H9 (cell line): ENCODE data around the gene AADACL3. TPM values are rescaled to one million over a fixed set of nuclear protein-coding genes. Genes with fewer than 3 reads are reported as not detected.

ENCODE experiments used
- DNase-seq: peaks from one replicate; pipeline ENCODE4 v3.0.0-alpha.2; 2017
- H2AFZ ChIP-seq: one replicate; pipeline ENCODE4 v1.6.1; 2013; ENCODE audit warnings: mild to moderate bottlenecking, low read length, control low read depth, moderate library complexity
- H2AK5ac ChIP-seq: 2 replicates; pipeline ENCODE4 v1.6.1; 2013; ENCODE audit warnings: low read length, control low read depth, mixed read lengths; ENCODE audit not compliant: insufficient read length
- H2BK120ac ChIP-seq: one replicate; pipeline ENCODE4 v1.6.1; 2013; ENCODE audit warnings: low read depth, mild to moderate bottlenecking, low read length, control low read depth, inconsistent platforms; ENCODE audit not compliant: poor library complexity, severe bottlenecking
- H2BK12ac ChIP-seq: 2 replicates; pipeline ENCODE4 v1.6.1; 2013; ENCODE audit warnings: low read length, control low read depth, mixed read lengths, low read depth; ENCODE audit not compliant: insufficient read length
- H2BK15ac ChIP-seq: 2 replicates; pipeline ENCODE4 v1.6.1; 2013; ENCODE audit warnings: low read depth, low read length, control low read depth
- H2BK20ac ChIP-seq: one replicate; pipeline ENCODE4 v1.6.1; 2013; ENCODE audit warnings: low read depth, mild to moderate bottlenecking, low read length, control low read depth, inconsistent platforms; ENCODE audit not compliant: poor library complexity, severe bottlenecking
- H2BK5ac ChIP-seq: 2 replicates; pipeline ENCODE4 v1.6.1; 2013; ENCODE audit warnings: low read length, control low read depth, mixed read lengths; ENCODE audit not compliant: insufficient read length
- H3K14ac ChIP-seq: 2 replicates; pipeline ENCODE4 v1.6.1; 2013; ENCODE audit warnings: low read length, control low read depth; ENCODE audit not compliant: insufficient read depth
- H3K18ac ChIP-seq: 2 replicates; pipeline ENCODE4 v1.6.1; 2013; ENCODE audit warnings: low read depth, mild to moderate bottlenecking, mixed read lengths, low read length, control low read depth; ENCODE audit not compliant: insufficient read length
- H3K23ac ChIP-seq: 2 replicates; pipeline ENCODE4 v1.6.1; 2013; ENCODE audit warnings: low read length, control low read depth, mixed read lengths, low read depth; ENCODE audit not compliant: insufficient read length
- H3K23me2 ChIP-seq: 2 replicates; pipeline ENCODE4 v1.6.1; 2013; ENCODE audit warnings: low read depth, mild to moderate bottlenecking, mixed read lengths, low read length, control low read depth; ENCODE audit not compliant: insufficient read length, poor library complexity, severe bottlenecking
- H3K27ac ChIP-seq: 2 replicates; pipeline ENCODE4 v1.5.1; 2013; ENCODE audit warnings: low read length, control low read depth, mixed read lengths, low read depth; ENCODE audit not compliant: insufficient read length
- H3K27me3 ChIP-seq: 2 replicates; pipeline ENCODE4 v1.6.1; 2013; ENCODE audit warnings: low read length, control low read depth, inconsistent platforms; ENCODE audit not compliant: insufficient read depth
- H3K4ac ChIP-seq: 2 replicates; pipeline ENCODE4 v1.6.1; 2013; ENCODE audit warnings: low read depth, mild to moderate bottlenecking, control low read depth, inconsistent platforms, low read length, moderate library complexity
- H3K4me1 ChIP-seq: 2 replicates; pipeline ENCODE4 v1.6.1; 2013; ENCODE audit warnings: low read length, control low read depth, inconsistent platforms; ENCODE audit not compliant: insufficient read depth
- H3K4me2 ChIP-seq: 2 replicates; pipeline ENCODE4 v1.6.1; 2013; ENCODE audit warnings: low read length, control low read depth, mixed read lengths; ENCODE audit not compliant: insufficient read length, insufficient read depth
- H3K56ac ChIP-seq: 2 replicates; pipeline ENCODE4 v1.6.1; 2013; ENCODE audit warnings: low read depth, mild to moderate bottlenecking, mixed read lengths, low read length, control low read depth; ENCODE audit not compliant: insufficient read length
- H3K79me1 ChIP-seq: 2 replicates; pipeline ENCODE4 v1.6.1; 2013; ENCODE audit warnings: low read depth, mild to moderate bottlenecking, moderate library complexity, low read length, control low read depth, inconsistent platforms; ENCODE audit not compliant: insufficient read depth, poor library complexity, severe bottlenecking
- H3K79me2 ChIP-seq: 2 replicates; pipeline ENCODE4 v1.6.1; 2013; ENCODE audit warnings: low read length, control low read depth, inconsistent platforms; ENCODE audit not compliant: insufficient read depth
- H3K9ac ChIP-seq: 2 replicates; pipeline ENCODE4 v1.6.1; 2013; ENCODE audit warnings: low read length, control low read depth, mixed read lengths; ENCODE audit not compliant: insufficient read length; ENCODE audit errors: extremely low read depth
- H3K9me3 ChIP-seq: one replicate; pipeline ENCODE4 v1.6.1; 2013; ENCODE audit warnings: low read depth, low read length, inconsistent platforms; ENCODE audit not compliant: control insufficient read depth
- H3T11ph ChIP-seq: one replicate; pipeline ENCODE4 v1.6.1; 2013; ENCODE audit warnings: mild to moderate bottlenecking, low read length, control low read depth, inconsistent platforms
- H4K20me1 ChIP-seq: one replicate; pipeline ENCODE4 v1.6.1; 2013; ENCODE audit not compliant: control insufficient read depth, insufficient read length, insufficient read depth
- H4K5ac ChIP-seq: 2 replicates; pipeline ENCODE4 v1.6.1; 2013; ENCODE audit warnings: low read depth, mild to moderate bottlenecking, mixed read lengths, low read length, control low read depth; ENCODE audit not compliant: insufficient read length
- H4K8ac ChIP-seq: replicated peaks from 2 replicates; pipeline ENCODE4 v1.6.1; 2013; ENCODE audit warnings: low read length, control low read depth, mixed read lengths, low read depth; ENCODE audit not compliant: insufficient read length
- H4K91ac ChIP-seq: 2 replicates; pipeline ENCODE4 v1.6.1; 2013; ENCODE audit warnings: low read depth, mild to moderate bottlenecking, moderate library complexity, mixed read lengths, low read length, control low read depth; ENCODE audit not compliant: insufficient read length
- H3K27ac Mint-ChIP-seq, 3 experiments: 2 replicates in 2 of 3; 3 replicates in 1 of 3; pipeline ENCODE4 v1.8.0; 2020 to 2021; ENCODE audit warnings: mixed read lengths in 3 of 3, mild to moderate bottlenecking in 1 of 3, moderate library complexity in 1 of 3
- H3K27me3 Mint-ChIP-seq: 2 replicates; pipeline ENCODE4 v1.8.0; 2021; ENCODE audit warnings: low read depth, mild to moderate bottlenecking, moderate library complexity, mixed read lengths
- H3K36me3 Mint-ChIP-seq, 3 experiments: 2 replicates in 2 of 3; 3 replicates in 1 of 3; pipeline ENCODE4 v1.8.0; 2020 to 2021; ENCODE audit warnings: low read depth in 3 of 3, mixed read lengths in 3 of 3; ENCODE audit not compliant: insufficient read depth in 1 of 3
- H3K4me1 Mint-ChIP-seq, 2 experiments: 2 replicates each; pipeline ENCODE4 v1.8.0; 2020; ENCODE audit warnings: mixed read lengths in 2 of 2
- H3K4me3 Mint-ChIP-seq, 2 experiments: 2 replicates in 1 of 2; 3 replicates in 1 of 2; pipeline ENCODE4 v1.8.0; 2020 to 2021; ENCODE audit warnings: mild to moderate bottlenecking in 2 of 2, mixed read lengths in 2 of 2, moderate library complexity in 1 of 2
- H3K9me3 Mint-ChIP-seq, 2 experiments: 2 replicates in 1 of 2; 3 replicates in 1 of 2; pipeline ENCODE4 v1.8.0; 2020; ENCODE audit warnings: mild to moderate bottlenecking in 2 of 2, mixed read lengths in 2 of 2, moderate library complexity in 1 of 2
- WGBS: extraction: QIAGEN DNeasy Blood & Tissue Kit; methylation state at CpG from one replicate; pipeline ENCODE4 v1.1.7; 2013; ENCODE audit warnings: missing lambda C conversion rate, low lambda C conversion rate, mixed read lengths; ENCODE audit not compliant: insufficient read length; ENCODE audit errors: extremely low coverage; 5-methylcytosine and 5-hydroxymethylcytosine counted together
- total RNA-seq: library from RNA; stranded (reverse); gene quantifications from 2 replicates; pipeline ENCODE4 v1.2.1, GENCODE V29; 2021
- TF ChIP-seq, protein P1 (sequence below): fragments of 200-600 bp; sonication (generic); conservative IDR thresholded peaks from 3 replicates; pipeline ENCODE4 v1.8.0; 2021; ENCODE audit warnings: antibody characterized with exemption, mild to moderate bottlenecking

AADACL3 gene
- total RNA-seq, 1 experiment from 2014 or later, result 0.22 TPM

DNA sequence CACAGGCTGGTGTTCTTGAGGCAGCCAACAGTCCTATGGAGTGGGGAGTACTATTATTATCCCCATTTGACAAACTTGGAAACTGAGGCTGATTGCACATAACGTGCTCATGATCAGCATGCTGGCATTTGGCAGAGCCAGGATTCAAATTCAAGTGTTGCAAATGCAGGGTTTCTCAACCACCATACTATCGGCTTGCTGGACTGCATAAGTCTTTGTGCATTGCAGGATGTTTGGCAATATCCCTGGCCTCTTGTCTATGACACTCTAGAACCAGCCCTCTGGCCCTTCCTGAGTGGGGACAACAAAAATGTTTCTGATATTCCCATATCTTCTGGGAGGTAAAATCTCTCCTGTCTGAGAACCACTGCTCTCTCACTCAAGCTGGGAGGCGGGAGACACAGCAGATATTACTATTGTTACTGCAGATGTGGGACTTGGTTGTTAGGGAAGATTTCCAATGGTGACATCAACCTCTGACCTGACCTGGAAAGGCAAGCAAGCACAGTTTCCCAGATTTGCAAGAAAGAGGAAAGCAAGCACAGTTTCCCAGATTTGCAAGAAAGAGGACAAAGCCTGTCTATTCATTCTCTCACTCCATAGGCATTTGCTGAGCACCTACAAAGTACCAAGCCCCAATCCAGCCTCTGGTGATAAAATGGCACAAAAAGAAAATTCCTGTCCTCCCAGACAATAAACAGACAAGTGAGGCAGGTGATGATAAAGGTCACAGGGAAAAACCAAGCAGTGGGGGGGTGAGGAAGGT lies 1.0 kb upstream of the AADACL3 start:
- peak overlapping the region; percentile 69 for H3K27ac ChIP-seq
- peaks cover 20% of the 10 kb centered on the region; the same call in 1 of the 2 replicates for H3K4me1 ChIP-seq
- Mint-ChIP-seq H3K4me3 (no peak overlapping the region), H3K9me3 (no peaks in the 10 kb centered on the region), H3K27me3 (no peaks in the 10 kb centered on the region), H3K27ac (peak overlapping the region in 2 of 3 experiments; percentile 71 to 85; a peak in 4 of 7 replicates), H3K4me1 (peaks cover 71 to 74% of the 10 kb centered on the region in 2 experiments), H3K36me3 (no peaks in the 10 kb centered on the region; a peak in 1 of 7 replicates)
- no peak overlapping the region for H3K18ac ChIP-seq
- H3K23ac ChIP-seq, result no peak overlapping the region
- no peak overlapping the region for H2BK120ac ChIP-seq
- H3K9ac ChIP-seq, result peak overlapping the region; percentile 44
- no peaks in the 10 kb centered on the region for H3K23me2 ChIP-seq
- no peak overlapping the region for H2AFZ ChIP-seq
- no peak overlapping the region for H3K14ac ChIP-seq
- DNase-seq, result no peak
- H2BK12ac ChIP-seq, result no peak overlapping the region
- no peaks in the 10 kb centered on the region for H3K79me2 ChIP-seq
- H2BK5ac ChIP-seq, result no peak overlapping the region
- H3K27me3 ChIP-seq, result no peaks in the 10 kb centered on the region
- H3K56ac ChIP-seq, result no peak overlapping the region
- no peaks in the 10 kb centered on the region for H3K79me1 ChIP-seq
- H2BK15ac ChIP-seq, result no peak overlapping the region
- no peak overlapping the region for H4K91ac ChIP-seq
- no CpG with 5 or more reads among the region's 3 CpGs for WGBS
- no peak overlapping the region for H2AK5ac ChIP-seq
- H4K5ac ChIP-seq, result peak overlapping the region; percentile 46
- H3K9me3 ChIP-seq, result no peaks in the 10 kb centered on the region
- TF ChIP-seq, protein P1, sequence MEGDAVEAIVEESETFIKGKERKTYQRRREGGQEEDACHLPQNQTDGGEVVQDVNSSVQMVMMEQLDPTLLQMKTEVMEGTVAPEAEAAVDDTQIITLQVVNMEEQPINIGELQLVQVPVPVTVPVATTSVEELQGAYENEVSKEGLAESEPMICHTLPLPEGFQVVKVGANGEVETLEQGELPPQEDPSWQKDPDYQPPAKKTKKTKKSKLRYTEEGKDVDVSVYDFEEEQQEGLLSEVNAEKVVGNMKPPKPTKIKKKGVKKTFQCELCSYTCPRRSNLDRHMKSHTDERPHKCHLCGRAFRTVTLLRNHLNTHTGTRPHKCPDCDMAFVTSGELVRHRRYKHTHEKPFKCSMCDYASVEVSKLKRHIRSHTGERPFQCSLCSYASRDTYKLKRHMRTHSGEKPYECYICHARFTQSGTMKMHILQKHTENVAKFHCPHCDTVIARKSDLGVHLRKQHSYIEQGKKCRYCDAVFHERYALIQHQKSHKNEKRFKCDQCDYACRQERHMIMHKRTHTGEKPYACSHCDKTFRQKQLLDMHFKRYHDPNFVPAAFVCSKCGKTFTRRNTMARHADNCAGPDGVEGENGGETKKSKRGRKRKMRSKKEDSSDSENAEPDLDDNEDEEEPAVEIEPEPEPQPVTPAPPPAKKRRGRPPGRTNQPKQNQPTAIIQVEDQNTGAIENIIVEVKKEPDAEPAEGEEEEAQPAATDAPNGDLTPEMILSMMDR, result no peak
- no peak overlapping the region; the same call in 1 of the 2 replicates for H3K4ac ChIP-seq
- H3T11ph ChIP-seq, result no peak overlapping the region
- no peaks in the 10 kb centered on the region for H4K20me1 ChIP-seq
- H4K8ac ChIP-seq, result no peak overlapping the region
- no peak overlapping the region for H2BK20ac ChIP-seq
- H3K4me2 ChIP-seq, result peak overlapping the region; percentile 20
